HEK293 (cell line): Measurements from ENCODE around the gene ARHGEF12.

Source experiments
- CTCF ChIA-PET: fragments of 350-600 bp; formaldehyde crosslinking; extraction: SDS; loops from one replicate; lab custom pipeline; 2021; ENCODE audit warnings: antibody characterized with exemption; lab: Yijun Ruan, JAX
- POLR2A ChIA-PET: fragments of 300-600 bp; formaldehyde crosslinking; extraction: SDS; loops from one replicate; lab custom pipeline; 2020; ENCODE audit warnings: antibody characterized with exemption, inconsistent platforms; lab: Yijun Ruan, JAX
- H3K27ac ChIP-seq: fragments of 200-500 bp; sonication (Bioruptor generic); 2 replicates; pipeline ENCODE4 v1.5.1; 2014; ENCODE audit warnings: low read depth, low read length, control low read depth, inconsistent platforms; ENCODE audit errors: extremely low read depth
- H3K36me3 ChIP-seq, 2 experiments: fragments of 200-500 bp in 1 of 2; sonication (Bioruptor generic) in 1 of 2; 1 replicate in 1 of 2; 2 replicates in 1 of 2; pipeline ENCODE4 v1.5.1; 2014 to 2017; ENCODE audit warnings: inconsistent platforms in 2 of 2, low read length in 2 of 2; ENCODE audit not compliant: control insufficient read depth in 2 of 2, insufficient read depth in 1 of 2
- H3K4me1 ChIP-seq: fragments of 200-500 bp; sonication (Bioruptor generic); 2 replicates; pipeline ENCODE4 v1.5.1; 2014; ENCODE audit warnings: mild to moderate bottlenecking, low read length, inconsistent platforms; ENCODE audit not compliant: control insufficient read depth, insufficient read depth
- H3K4me3 ChIP-seq: 2 replicates; pipeline ENCODE4 v1.5.1; 2011; ENCODE audit warnings: low read depth, mild to moderate bottlenecking, control low read depth, low read length, moderate library complexity
- H3K9me3 ChIP-seq: fragments of 200-500 bp; sonication (Bioruptor generic); 2 replicates; pipeline ENCODE4 v1.5.1; 2014; ENCODE audit warnings: low read depth, low read length, inconsistent platforms; ENCODE audit not compliant: control insufficient read depth, insufficient read depth
- BCL11B ChIP-seq: fragments of 450-650 bp; formaldehyde crosslinking; IDR thresholded peaks from 2 replicates; pipeline ENCODE4 v1.5.1; 2016; ENCODE audit warnings: low read depth, missing biosample characterization, missing genetic modification characterization
- HOXD13 ChIP-seq: sonication (generic); formaldehyde crosslinking; IDR thresholded peaks from 2 replicates; pipeline ENCODE4 v1.8.0; 2022; ENCODE audit warnings: missing genetic modification reagents, borderline replicate concordance
- IKZF3 ChIP-seq: fragments of 450-650 bp; IDR thresholded peaks from 2 replicates; pipeline ENCODE4 v1.5.0; 2018; ENCODE audit warnings: missing biosample characterization, mild to moderate bottlenecking, missing genetic modification characterization, moderate library complexity
- OVOL3 ChIP-seq: fragments of 450-650 bp; formaldehyde crosslinking; IDR thresholded peaks from 2 replicates; pipeline ENCODE4 v1.5.1; 2016; ENCODE audit warnings: missing biosample characterization, missing genetic modification characterization
- ZNF146 ChIP-seq: fragments of 450-650 bp; formaldehyde crosslinking; IDR thresholded peaks from 2 replicates; pipeline ENCODE4 v1.5.1; 2016; ENCODE audit warnings: missing biosample characterization, missing genetic modification characterization
- ZNF157 ChIP-seq: fragments of 450-650 bp; formaldehyde crosslinking; IDR thresholded peaks from 2 replicates; pipeline ENCODE4 v1.5.1; 2016; ENCODE audit warnings: missing biosample characterization, missing genetic modification characterization
- ZNF19 ChIP-seq: fragments of 450-650 bp; formaldehyde crosslinking; IDR thresholded peaks from 2 replicates; pipeline ENCODE4; 2016; ENCODE audit warnings: missing biosample characterization, missing genetic modification characterization, low read depth
- ZNF2 ChIP-seq: fragments of 450-650 bp; formaldehyde crosslinking; IDR thresholded peaks from 2 replicates; pipeline ENCODE4 v1.5.1; 2016; ENCODE audit warnings: missing biosample characterization, missing genetic modification characterization
- ZNF248 ChIP-seq: fragments of 450-650 bp; formaldehyde crosslinking; IDR thresholded peaks from 2 replicates; pipeline ENCODE4 v1.5.1; 2017; ENCODE audit warnings: missing biosample characterization, missing genetic modification characterization
- ZNF366 ChIP-seq: fragments of 450-650 bp; formaldehyde crosslinking; conservative IDR thresholded peaks from 2 replicates; pipeline ENCODE4 v1.5.1; 2016; ENCODE audit warnings: missing biosample characterization, missing genetic modification characterization
- ZNF426 ChIP-seq: fragments of 450-650 bp; formaldehyde crosslinking; IDR thresholded peaks from 2 replicates; pipeline ENCODE4 v1.5.1; 2017; ENCODE audit warnings: missing biosample characterization, missing genetic modification characterization, mild to moderate bottlenecking, inconsistent platforms, moderate library complexity
- ZNF544 ChIP-seq: fragments of 450-650 bp; formaldehyde crosslinking; IDR thresholded peaks from 2 replicates; pipeline ENCODE4 v1.5.0; 2017; ENCODE audit warnings: missing biosample characterization, missing genetic modification characterization
- ZNF624 ChIP-seq: fragments of 450-650 bp; formaldehyde crosslinking; IDR thresholded peaks from 2 replicates; pipeline ENCODE4 v1.5.1; 2017; ENCODE audit warnings: missing biosample characterization, missing genetic modification characterization
- ZNF692 ChIP-seq: fragments of 450-650 bp; formaldehyde crosslinking; IDR thresholded peaks from 2 replicates; pipeline ENCODE4 v1.5.1; 2016; ENCODE audit warnings: missing biosample characterization, missing genetic modification characterization
- ZNF776 ChIP-seq: fragments of 450-650 bp; formaldehyde crosslinking; IDR thresholded peaks from 2 replicates; pipeline ENCODE4 v1.5.0; 2017; ENCODE audit warnings: missing biosample characterization, missing genetic modification characterization, borderline replicate concordance
- TF ChIP-seq, protein P1 (sequence below): fragments of 450-650 bp; formaldehyde crosslinking; IDR thresholded peaks from 2 replicates; pipeline ENCODE4 v1.5.1; 2016; ENCODE audit warnings: missing biosample characterization, missing genetic modification characterization
- TF ChIP-seq, protein P2 (sequence below): fragments of 450-650 bp; formaldehyde crosslinking; IDR thresholded peaks from 2 replicates; pipeline ENCODE4 v1.5.1; 2016; ENCODE audit warnings: missing biosample characterization, missing genetic modification characterization
- TF ChIP-seq, protein P3 (sequence below): fragments of 450-650 bp; formaldehyde crosslinking; IDR thresholded peaks from 2 replicates; pipeline ENCODE4 v1.5.1; 2016; ENCODE audit warnings: missing biosample characterization, missing genetic modification characterization

ARHGEF12 gene

GRCh38 chr11:120471994-120472393 is 135.8 kb downstream of the ARHGEF12 start (continued):
- TF ChIP-seq ZNF692 (tag by site-specific recombination), result no peak
- no peak for TF ChIP-seq ZNF426 (tag by site-specific recombination)
- no peak for TF ChIP-seq ZNF544 (tag by site-specific recombination)

DNA sequence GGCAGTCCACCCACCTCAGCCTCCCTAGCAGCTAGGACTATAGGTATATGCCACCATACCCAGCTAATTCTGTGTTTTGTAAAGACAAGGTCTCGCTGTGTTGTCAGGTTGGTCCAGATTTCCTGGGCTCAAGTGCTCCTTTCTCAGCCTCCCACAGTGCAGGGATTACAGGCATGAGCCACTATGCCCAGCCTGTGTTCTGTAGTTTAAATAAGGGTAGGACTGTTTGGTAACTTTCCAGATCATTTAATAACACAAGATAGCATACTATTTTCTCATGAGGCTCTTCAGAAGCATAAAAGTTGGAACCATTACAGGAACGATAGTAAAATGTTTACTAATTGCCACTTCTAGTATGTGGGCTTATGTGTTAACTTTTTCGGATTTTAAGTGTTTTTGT is 137.3 kb downstream of the ARHGEF12 start:
- TF ChIP-seq ZNF366 (tag by site-specific recombination) (no peak), ZNF776 (no peak), ZNF157 (no peak), HOXD13 (CRISPR knock-in tag) (no peak), ZNF19 (tag by site-specific recombination) (no peak), OVOL3 (tag by site-specific recombination) (no peak), ZNF624 (tag by site-specific recombination) (no peak), ZNF146 (tag by site-specific recombination) (no peak), BCL11B (tag by site-specific recombination) (no peak), ZNF2 (no peak), ZNF248 (no peak), IKZF3 (no peak)
- TF ChIP-seq, protein P1, sequence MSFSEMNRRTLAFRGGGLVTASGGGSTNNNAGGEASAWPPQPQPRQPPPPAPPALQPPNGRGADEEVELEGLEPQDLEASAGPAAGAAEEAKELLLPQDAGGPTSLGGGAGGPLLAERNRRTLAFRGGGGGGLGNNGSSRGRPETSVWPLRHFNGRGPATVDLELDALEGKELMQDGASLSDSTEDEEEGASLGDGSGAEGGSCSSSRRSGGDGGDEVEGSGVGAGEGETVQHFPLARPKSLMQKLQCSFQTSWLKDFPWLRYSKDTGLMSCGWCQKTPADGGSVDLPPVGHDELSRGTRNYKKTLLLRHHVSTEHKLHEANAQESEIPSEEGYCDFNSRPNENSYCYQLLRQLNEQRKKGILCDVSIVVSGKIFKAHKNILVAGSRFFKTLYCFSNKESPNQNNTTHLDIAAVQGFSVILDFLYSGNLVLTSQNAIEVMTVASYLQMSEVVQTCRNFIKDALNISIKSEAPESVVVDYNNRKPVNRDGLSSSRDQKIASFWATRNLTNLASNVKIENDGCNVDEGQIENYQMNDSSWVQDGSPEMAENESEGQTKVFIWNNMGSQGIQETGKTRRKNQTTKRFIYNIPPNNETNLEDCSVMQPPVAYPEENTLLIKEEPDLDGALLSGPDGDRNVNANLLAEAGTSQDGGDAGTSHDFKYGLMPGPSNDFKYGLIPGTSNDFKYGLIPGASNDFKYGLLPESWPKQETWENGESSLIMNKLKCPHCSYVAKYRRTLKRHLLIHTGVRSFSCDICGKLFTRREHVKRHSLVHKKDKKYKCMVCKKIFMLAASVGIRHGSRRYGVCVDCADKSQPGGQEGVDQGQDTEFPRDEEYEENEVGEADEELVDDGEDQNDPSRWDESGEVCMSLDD (tag by site-specific recombination), result no peak
- TF ChIP-seq, protein P2, sequence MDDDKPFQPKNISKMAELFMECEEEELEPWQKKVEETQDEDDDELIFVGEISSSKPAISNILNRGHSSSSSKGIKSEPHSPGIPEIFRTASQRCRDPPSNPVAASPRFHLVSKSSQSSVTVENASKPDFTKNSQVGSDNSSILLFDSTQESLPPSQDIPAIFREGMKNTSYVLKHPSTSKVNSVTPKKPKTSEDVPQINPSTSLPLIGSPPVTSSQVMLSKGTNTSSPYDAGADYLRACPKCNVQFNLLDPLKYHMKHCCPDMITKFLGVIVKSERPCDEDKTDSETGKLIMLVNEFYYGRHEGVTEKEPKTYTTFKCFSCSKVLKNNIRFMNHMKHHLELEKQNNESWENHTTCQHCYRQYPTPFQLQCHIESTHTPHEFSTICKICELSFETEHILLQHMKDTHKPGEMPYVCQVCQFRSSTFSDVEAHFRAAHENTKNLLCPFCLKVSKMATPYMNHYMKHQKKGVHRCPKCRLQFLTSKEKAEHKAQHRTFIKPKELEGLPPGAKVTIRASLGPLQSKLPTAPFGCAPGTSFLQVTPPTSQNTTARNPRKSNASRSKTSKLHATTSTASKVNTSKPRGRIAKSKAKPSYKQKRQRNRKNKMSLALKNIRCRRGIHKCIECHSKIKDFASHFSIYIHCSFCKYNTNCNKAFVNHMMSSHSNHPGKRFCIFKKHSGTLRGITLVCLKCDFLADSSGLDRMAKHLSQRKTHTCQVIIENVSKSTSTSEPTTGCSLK (tag by site-specific recombination), result no peak
- TF ChIP-seq, protein P3, sequence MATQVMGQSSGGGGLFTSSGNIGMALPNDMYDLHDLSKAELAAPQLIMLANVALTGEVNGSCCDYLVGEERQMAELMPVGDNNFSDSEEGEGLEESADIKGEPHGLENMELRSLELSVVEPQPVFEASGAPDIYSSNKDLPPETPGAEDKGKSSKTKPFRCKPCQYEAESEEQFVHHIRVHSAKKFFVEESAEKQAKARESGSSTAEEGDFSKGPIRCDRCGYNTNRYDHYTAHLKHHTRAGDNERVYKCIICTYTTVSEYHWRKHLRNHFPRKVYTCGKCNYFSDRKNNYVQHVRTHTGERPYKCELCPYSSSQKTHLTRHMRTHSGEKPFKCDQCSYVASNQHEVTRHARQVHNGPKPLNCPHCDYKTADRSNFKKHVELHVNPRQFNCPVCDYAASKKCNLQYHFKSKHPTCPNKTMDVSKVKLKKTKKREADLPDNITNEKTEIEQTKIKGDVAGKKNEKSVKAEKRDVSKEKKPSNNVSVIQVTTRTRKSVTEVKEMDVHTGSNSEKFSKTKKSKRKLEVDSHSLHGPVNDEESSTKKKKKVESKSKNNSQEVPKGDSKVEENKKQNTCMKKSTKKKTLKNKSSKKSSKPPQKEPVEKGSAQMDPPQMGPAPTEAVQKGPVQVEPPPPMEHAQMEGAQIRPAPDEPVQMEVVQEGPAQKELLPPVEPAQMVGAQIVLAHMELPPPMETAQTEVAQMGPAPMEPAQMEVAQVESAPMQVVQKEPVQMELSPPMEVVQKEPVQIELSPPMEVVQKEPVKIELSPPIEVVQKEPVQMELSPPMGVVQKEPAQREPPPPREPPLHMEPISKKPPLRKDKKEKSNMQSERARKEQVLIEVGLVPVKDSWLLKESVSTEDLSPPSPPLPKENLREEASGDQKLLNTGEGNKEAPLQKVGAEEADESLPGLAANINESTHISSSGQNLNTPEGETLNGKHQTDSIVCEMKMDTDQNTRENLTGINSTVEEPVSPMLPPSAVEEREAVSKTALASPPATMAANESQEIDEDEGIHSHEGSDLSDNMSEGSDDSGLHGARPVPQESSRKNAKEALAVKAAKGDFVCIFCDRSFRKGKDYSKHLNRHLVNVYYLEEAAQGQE (tag by site-specific recombination), result no peak
- TF ChIP-seq, all 188 proteins: peak for 0
- CTCF ChIA-PET, result interaction anchor here (0.7 kb wide), 1 partner anchor 47 kb away, joined by 3 read pairs; no protein-coding TSS in a partner anchor
- POLR2A ChIA-PET, result no interaction called here
- Histone ChIP-seq H3K4me1 (0 out of 2 replicates have a peak, but pooled peaks cover 2% of the 10 kb centered on the region), H3K27ac (no peak overlapping the region), H3K4me3 (no peak overlapping the region), H3K9me3 (no peaks in the 10 kb centered on the region), H3K36me3 (peaks cover 17 to 81% of the 10 kb centered on the region in 2 experiments)
